NCI-H526 (cell line): ENCODE results near the gene CCDC47.
A peak's percentile ranks its signal among the peaks of the same experiment; 100 is the strongest.
"Not testable (repeated sequence)": the region's sequence is repeated elsewhere in the genome, so short reads cannot be mapped to it uniquely, and the experiment has no call there.

Experiments
- DNase-seq, 2 experiments: peaks; one replicate each; lab custom pipeline; 2025; lab: John Stamatoyannopoulos, UW

Gene CCDC47

GRCh38 chr17:63722403-63722802, 51.0 kb downstream of the CCDC47 start:
- no peak for DNase-seq

DNA sequence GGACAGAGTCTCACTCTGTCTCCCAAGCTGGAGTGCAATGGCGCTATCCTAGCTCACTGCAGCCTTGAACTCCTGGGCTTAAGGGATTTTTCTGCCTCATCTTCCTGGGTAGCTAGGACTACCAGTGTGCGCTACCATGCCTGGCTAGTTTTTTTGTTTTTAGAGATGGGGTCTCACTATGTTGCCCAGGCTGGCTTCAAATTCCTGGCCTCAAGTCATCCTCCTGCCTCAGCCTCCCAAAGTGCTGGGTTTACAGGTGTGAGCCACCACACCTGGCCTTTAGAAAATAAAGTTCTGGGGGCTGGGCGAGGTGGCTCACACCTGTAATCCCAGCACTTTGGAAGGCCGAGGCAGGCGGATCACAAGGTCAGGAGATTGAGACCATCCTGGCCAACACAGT, 53.2 kb downstream of the CCDC47 start:
- DNase-seq: not testable (repeated sequence)

- DNase-seq: no peak
Measured at GRCh38 chr17:63718988-63719387, 54.4 kb downstream of the CCDC47 start.

DNA sequence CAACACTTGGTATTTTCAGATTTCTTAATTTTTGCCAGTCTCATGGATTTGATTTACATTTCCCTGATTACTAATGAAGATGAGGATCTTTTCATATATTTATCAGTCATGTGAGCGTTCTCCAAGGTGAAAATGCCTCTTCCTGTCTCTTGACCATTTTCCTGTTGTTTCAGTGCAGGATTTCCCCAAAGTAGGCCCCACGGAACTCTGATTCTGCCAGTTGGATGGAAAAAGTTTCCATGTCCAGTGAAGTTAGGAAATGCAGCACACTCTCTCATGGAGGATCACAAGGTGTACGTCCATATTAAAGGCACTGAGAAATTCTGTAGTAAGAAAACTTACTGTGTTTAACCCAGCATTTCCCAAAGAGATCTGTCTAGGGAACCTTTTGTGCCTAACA, 57.0 kb downstream of the CCDC47 start:
- DNase-seq: no peak

DNA sequence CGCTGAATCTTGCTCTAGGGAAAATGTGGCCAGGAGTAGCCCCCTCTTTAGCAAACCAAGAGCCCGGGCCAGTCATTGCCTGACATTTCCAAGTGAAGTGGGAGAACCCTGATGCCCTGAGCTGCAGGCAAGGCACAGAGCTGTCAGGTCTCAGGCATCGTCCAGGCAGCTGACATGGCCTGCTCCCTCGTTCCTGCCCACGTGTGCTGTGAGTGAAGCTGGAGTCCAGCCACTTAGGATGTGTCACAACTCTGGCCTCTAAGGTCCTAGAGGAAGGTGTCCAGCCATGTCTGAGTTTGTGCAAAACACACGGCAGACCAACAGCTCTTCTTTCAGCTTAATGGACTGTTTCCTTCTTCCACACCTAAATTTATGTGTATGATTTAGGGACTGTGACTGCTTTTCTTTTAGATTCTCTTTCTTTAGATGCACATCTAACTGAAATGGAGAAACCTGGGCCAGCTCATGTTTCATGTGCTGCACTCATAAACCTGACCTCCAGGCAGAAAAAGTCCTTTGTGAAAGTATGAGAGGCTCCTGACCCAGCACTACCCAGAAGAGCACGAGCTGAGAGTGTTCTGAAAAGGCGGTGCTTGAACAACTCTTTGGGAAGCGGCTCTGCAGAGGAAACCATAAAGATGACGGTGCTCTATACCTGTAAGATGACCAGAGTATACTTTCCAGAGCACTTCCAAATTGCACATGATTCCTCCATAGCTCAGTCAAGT, 58.7 kb downstream of the CCDC47 start:
- no peak for DNase-seq

GRCh38 chr17:63709110-63709509, 64.3 kb downstream of the CCDC47 start:
- no peak for DNase-seq

DNA sequence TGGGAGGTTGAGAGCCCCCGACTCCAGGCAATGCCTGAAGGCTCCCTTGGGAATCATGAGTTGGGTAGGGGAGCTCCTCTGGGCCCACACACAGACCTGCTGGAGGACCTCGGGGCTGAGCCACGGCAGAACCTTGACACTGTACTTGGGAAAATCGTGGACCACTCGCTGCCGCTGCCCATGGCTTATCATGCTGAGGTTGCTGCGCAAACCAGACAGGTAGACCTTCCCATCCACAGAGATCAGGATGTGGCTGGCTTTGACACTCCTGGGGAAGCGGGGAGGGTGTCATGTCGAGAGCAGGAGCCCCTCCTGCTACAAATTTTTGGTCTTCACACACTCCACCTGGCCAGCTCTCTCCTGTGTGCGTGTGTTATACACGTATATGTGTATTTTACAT, 66.2 kb downstream of the CCDC47 start:
- no peak for DNase-seq

DNA sequence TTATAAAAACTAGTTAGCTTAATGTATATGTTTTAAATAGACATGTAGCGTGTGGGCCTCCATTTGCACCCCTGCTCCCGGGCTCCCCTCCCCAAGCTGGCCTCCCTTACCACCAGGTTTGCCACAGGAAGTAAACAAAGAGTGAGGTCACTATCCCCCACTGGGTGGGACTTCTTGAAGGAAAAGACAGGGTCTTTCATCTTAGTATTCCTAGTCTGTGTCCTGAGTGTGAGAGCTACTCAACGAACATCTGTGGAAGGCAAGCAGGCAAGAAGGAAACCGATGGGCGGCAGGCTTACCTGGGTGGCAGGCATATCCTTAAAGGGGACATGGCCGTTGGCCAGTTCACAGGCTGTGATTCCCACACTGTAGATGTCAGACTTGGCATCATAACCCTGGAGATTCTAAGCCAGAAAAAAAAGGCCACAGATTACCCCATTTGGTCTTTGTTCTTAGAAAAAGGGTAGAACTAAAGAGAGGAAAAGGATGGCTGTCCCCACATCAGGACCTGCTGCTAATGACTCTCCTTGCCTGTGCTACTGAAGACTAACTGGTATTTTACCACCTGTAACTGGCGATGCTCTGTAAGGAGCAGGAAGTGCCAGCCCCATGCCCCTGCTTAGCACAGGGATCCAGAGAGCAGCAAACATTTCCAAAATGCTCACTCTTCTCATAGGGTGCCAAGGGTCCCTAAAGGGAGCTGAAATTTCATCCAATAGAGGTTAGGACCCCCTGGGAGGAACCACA, 66.9 kb downstream of the CCDC47 start:
- DNase-seq: no peak

DNA sequence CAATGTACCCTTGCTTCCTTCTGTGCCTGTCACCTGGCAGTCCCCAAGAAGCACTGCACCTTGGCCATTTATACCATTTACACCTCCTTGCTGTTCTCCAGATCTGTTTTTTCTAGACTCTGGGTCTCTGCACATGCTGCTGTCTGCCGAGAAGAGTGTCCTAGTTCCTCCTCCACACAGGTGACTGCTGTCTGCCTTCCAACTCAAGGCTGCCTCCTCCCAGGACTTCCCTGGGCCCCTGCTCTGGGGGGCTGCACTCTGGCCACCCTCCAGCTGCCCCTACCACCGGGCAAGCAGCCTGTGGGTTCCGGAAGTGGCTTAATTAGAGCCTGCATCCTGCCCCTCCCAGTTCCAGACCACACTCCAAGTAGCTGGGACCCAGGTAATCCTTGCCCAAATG, 67.7 kb downstream of the CCDC47 start:
- no peak for DNase-seq

DNA sequence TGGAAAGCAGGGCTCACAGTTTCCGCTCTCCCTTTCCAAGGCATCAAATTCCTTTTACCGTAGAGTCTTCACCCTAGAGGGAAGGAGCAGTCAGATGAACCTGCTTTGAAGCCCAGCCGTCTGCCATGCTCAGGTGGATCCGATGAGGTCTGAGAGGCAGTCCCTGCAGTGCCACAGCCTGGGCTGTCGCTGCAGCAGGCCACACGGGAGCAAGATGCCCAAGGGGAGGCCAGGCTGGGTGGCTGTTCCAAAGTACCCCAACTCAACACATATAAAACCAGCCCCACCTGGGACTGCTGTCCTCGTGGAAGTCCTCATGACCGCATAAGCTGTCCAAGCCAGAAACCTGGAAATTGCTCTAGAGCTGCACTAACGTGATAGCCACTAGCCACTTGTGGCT, 68.6 kb downstream of the CCDC47 start:
- no peak for DNase-seq

DNA sequence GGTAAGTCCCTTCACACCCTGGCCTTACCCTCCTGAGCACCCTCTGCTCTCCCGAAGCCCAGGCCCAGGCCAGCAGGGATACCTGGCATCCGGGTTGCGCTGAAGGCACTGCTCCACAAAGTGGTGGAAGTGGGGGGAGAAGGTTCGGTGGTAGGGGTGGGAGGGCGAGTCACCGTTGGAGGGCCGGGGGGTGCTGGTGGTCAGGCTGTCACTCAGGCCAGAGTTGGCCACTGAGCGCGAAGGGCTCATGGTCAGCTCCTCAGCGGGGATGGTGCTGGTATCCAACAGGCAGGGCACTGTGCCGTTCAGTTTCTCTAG, 69.2 kb downstream of the CCDC47 start:
- DNase-seq: no peak

DNA sequence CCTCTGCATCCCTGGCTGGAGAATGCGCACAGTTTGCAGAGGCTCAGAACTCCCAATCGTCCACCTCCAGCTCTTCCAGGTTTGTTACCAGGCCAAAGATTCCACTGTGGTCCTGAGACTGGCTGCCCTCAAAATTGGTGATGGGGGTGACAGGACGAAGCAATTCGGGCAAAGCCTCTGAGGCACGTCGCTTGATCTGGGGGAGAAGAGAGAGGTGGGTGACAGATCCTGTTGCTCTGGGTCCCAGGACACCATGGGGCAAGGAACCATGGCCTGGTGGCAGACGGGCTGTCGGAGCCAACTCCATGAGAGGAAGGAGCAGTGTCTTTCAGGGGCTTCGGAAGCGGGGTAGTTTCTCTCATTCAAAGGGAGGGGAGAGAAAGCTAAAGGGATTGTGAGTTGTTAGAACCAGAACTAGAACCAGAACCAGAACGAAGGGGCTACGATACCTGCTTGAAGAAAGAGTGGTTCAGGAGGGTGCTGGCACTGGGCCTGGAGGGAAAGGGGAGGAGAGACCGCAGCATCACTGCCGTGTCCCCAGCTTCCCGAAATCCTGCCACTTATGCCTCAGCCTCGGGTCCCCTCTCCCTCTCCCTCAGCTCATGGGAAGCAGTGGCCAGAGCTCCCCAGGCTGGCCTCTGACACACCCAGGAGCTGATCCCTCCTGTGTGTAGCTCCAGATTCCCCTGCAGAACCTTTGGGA, 69.7 kb downstream of the CCDC47 start:
- no peak for DNase-seq

GRCh38 chr17:63703029-63703428, 70.4 kb downstream of the CCDC47 start:
- no peak for DNase-seq

DNA sequence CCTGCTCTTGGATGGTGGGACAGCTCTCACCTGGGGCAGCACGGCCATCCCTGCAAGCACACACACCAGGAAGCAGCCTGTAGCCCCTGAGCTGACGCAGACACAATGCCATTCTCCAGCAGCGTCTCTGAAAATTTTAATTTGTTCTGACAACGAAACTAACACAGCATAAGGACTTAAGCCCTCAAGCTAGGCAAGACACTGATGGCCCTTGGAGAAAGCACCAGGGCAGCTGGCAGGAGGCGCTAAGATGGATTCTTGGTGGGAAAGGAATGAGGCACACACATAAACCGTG, 70.7 kb downstream of the CCDC47 start:
- DNase-seq: peak in 1 of 2 experiments; percentile 18

DNA sequence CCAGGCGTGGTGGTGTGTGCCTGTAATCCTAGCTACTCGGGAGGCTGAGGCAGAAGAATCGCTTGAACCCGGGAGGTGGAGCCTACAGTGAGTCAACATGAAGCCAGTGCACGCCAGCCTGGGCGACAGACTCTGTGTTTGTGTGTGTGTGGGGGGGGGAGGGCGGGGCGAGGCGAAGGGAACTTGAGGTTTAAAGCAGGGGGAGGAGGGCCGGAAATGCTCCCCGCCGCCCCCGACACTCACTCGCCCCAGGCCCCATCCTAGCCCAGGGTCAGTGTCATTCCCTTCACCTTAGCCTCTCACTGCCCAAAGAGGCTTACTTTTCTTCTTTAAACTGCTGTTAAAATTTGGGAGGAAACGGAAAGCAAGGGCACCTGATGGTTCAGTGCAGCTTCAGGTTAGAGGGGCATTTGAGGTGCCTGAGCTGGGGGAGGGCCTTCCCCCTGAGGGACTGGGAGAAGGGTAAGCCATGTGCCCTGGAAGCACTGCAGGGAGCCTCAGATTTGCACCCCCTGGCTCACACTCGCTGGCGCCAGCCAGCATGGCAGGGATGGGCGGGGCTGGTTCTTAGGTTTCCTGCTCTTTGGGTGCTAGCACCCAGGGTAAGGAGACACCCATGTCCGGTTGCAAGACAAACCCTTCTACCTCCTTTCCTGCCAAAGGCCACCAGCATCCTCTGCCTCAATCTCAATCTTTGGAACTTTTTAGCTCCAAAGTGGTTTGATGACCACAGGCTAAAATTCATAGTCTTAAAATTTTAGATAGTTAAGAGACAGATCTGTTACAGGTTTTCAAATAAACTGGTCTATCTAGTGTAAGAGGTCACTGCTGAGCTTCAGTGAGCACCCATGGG, 71.3 kb downstream of the CCDC47 start:
- DNase-seq: peak; percentile 24 to 43

DNA sequence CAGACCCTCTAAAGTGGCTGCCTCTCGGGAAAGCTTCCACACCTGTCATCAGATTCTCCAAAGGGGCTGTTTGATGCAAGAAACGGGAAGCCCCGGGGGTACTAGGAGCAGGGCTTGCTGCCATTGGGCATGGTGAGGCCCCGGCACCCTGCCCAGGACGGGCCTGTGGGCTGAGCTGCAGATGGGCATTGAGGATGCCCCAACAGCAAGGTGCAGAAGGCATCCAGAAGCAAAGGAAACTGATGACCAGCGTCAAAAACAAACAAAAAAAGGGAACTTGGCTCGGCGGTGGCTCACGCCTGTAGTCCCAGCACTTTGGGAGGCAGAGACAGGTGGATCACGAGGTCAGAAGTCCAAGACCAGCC, 72.0 kb downstream of the CCDC47 start:
- no peak for DNase-seq

DNA sequence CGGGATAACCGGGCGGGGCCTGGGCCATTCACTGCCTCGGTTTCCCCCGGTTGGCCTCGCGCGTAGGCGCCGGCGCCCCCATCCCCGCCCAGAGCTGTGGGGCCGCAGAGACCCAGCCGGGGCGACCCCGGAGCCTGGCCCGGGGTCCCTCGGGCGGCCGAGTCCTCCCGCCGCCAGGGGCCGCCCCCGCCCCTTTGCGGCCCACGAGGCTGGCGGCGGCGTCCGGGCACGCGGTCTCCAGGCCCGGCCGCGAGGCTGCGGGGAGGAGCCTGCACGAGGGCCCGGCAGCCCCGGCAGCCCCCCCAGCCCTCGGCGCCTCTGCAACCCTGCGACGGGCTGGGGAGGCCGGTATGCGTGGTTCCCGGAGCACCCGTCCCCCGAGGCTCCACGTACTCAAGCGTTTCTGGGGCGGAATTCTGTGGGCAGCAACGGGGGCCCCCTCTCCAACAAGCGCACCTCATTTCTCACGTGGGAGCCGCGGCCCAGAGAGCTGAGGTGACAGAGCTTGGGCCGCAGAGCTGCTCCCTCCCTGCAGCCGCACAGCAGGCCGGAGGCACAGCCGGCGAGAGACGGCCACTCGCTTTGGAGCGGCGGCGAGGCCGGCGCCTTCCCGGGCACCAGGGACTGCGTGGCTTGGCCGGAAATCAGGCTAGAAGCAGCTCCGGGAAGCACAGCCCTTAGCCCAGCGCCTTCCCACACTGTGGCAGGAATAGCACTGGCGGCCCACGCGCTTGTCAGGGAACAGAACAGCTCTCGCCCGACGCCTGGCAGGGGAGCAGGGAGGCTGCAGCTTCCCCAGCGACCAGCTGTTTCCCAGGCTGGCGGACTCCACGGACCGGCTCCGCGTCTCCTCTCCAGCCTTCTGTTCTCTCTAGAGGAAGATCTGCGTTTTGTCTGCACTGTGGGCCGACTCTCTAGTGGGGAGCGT, 72.6 kb downstream of the CCDC47 start:
- peak in 1 of 2 experiments; percentile 80 for DNase-seq

DNA sequence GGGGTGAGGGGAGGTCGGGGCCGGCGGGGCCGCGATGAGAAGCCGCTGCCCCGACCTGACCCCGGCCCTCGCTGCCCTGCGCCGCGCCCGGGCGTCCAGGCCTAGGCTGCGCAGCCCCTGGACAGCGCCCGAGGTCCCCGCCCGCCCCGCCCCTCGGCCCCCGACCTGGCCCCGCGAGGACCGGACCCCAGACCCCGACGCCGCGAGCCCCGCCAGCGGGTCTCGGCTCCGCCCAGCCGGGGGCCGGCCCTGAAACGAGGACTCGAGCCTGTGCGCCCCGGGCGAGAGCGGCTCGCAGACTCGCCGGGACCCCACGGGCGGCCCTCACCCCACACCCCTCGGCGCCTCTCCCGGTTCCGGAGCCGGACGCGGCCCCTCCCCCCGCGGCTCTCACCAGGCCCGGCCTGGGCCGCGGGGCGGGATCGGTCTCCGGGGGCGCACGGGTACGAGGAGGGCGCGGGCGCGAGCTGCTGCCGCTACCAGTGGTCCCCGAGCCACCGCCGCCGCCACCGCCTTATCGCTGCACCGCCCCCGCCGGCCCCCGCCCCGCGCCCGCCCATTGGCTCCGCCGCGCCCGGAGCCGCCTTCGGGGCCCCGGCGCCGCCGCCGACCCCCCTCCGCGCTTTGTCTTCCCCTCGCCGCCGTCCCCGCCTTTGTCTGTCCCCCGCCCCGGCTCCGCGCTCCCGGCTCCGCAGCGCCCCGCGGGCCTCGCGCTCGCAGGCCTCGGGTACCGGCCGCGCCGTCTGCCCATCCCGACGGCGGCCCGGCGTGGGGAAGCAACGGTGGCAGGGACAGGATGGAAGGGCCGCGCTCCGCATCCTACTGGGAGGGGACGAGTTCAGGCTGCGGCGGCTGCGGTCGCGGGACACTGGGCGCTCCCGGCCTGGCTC, 73.5 kb downstream of the CCDC47 start, which contains the start of gene LIMD2:
TSS of gene LIMD2 (minus strand) at position 488 of the 890 bp plus-strand sequence. CDS start 827 bp downstream, outside the sequence.
- DNase-seq: peak in 1 of 2 experiments; percentile 88

DNA sequence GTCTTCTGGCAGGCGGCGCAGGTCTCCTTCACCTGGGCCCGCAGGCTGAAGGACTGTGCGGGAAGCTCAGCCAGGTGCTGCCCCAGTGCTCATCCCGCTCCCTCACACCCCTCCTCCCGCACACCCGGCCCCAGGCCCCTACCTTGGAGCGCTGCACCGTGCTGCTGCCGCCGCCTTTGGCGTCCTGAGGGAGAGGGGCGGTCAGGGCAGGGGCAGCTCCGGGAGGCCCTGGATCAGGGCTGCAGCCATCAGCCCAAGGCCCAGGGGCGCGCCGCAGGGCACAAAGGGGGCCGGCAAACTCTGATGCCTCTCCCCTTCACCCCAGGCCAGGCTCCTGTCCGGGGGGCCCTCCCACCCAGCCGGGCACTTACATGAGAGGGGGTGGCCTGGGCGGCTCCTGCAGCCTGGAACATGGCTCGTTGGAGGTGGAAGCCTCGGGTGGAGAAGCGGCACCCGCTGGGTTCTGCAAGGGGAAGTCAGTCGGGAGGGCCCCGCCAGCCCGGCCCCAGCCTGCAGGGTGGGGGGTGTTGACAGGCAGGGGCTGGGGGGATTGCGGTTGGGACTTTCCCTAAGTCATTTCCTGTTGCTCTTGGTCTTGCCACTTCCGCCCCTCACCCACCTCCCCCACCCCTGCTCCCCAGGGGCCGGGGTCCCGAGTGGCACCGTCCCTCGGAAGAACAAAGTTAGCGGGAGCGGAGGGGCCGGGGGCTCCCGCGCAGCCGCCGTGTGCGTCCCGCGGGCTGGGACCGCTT, 74.3 kb downstream of the CCDC47 start:
- DNase-seq: peak; percentile 24 to 76
